GM18505 (cell line): ENCODE measurements around the gene NAXD.
"Not testable (repeated sequence)": the region's sequence is repeated elsewhere in the genome, so short reads cannot be mapped to it uniquely, and the experiment has no call there.

ENCODE experiments used
- ATAC-seq: cut with Tn5 transposase; IDR thresholded peaks from one replicate; pipeline ENCODE4 v1.9.1; 2021; ENCODE audit not compliant: unreplicated experiment
- POLR2A ChIP-seq: IDR thresholded peaks from 4 replicates; pipeline ENCODE4 v1.6.1; 2011; ENCODE audit warnings: borderline replicate concordance; ENCODE audit not compliant: insufficient read depth, insufficient read length; ENCODE audit errors: extremely low read depth

The NAXD gene

DNA sequence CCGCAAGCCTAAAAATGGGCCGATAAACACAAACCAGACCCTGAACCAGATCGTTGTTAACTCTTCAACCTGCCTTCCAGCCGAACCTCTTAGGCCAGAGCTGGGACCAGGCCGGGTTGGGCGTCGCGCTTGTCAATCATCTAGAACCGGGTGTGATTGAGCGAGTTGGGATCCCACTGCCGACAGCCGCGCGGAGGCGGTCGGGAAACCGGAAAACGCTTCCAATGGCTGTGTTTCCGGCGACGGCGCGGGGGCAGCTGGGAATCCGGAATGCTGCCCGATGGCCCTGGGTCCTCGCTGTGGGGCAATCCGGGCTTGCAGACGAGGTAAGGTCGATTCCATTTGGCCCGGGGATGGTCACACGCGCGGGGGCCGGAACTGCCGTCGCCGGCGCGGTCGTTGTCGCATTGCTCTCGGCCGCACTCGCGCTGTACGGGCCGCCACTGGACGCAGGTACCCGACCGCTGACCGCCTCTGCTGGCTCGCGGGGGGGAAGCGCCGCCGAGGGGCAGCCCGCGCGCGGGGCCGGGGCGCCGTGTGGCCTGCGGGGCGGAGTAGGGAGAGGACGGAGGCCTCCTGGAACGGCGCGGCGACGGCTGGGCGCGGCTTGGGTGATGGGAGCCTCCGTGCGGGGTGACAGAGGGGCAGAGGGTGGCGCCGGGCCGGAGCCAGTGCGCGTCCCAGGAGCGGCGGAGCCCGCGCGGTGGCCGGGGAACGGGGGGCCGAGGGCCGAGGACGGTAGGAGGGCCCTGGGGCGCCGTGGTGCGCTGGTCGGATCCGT lies at the start of gene NAXD:
TSS of gene NAXD (plus strand) at position 224 of the 781 bp plus-strand sequence. CDS start at position 281, 57 bp downstream.
- ATAC-seq, result peak; percentile 69
- peak; percentile 71 for TF ChIP-seq POLR2A

DNA sequence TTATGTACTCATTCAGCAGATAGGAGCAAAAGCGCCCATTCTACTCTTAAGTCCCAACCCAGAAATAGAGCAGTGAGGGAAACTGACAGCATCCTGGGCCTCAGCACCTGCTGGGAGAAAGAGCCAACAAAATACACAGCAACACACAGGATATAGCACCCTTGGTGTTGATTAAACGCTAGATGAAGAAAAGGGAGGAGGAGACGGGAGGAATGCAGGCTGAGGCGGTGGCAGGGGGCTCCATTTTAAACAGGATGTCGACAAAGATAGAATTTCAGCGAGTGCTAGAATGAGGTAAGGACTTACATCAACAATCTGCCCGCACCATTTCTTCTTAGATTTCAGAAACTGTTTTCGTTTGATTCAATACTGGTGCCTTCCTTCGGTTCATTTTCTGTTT lies 49.2 kb upstream of the NAXD start:
- no peak for TF ChIP-seq POLR2A

GRCh38 chr13:110568612-110569011 lies 46.7 kb upstream of the NAXD start:
- ATAC-seq, result no peak
- TF ChIP-seq POLR2A, result no peak

More for the DNA sequence above, 49.2 kb upstream of the NAXD start:
- no peak for ATAC-seq

DNA sequence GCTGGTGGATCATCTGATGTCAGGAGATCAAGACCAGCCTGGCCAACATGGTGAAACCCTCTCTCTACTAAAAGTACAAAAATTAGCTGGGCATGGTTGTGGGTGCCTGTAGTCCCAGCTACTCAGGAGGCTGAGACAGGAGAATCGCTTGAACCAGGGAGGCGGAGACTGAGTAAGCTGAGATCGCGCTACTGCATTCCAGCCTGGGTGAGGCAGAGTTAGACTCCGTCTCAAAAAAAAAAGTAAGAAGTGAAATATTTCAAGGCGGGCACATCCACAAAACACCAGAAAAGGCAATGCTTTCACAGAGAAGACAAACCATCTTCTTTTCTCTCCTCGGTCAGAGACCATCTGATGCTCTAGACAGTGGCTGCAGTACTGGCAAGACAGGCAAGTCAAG lies 45.4 kb upstream of the NAXD start:
- not testable (repeated sequence) for ATAC-seq

GRCh38 chr13:110570886-110571285 lies 44.5 kb upstream of the NAXD start:
- TF ChIP-seq POLR2A, result no peak
- ATAC-seq, result no peak

GRCh38 chr13:110571896-110572777 lies 43.2 kb upstream of the NAXD start:
- no peak for ATAC-seq
- TF ChIP-seq POLR2A, result no peak

- TF ChIP-seq POLR2A, result no peak
- ATAC-seq, result no peak
Measured at GRCh38 chr13:110572778-110573118, 42.6 kb upstream of the NAXD start.

- TF ChIP-seq POLR2A, result no peak
- ATAC-seq, result no peak
Measured at GRCh38 chr13:110574161-110574560, 41.2 kb upstream of the NAXD start.

- ATAC-seq, result peak; percentile 81
- TF ChIP-seq POLR2A, result no peak
Measured at GRCh38 chr13:110575322-110576069, 39.8 kb upstream of the NAXD start.

DNA sequence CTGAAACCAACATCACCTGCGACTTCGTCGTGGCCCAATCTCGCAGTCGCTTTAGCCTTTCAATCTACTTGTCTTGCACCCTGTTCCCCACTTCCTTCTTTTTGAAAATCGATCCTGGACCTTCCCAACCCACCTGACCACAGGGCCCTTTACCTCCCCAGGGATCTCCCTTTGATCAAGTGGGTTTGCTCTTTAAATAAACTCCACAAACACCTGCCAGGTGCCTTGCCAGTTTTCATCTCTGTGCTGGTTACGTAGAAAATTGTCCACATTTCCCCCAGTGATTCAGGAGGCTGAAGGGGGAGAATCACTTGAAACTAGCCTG lies 39.3 kb upstream of the NAXD start:
- no peak for TF ChIP-seq POLR2A
- no peak for ATAC-seq

GRCh38 chr13:110576736-110577476 lies 38.4 kb upstream of the NAXD start:
- TF ChIP-seq POLR2A, result no peak
- no peak for ATAC-seq

GRCh38 chr13:110578363-110578762 lies 37.0 kb upstream of the NAXD start:
- no peak for ATAC-seq
- no peak for TF ChIP-seq POLR2A

GRCh38 chr13:110580800-110581199 lies 34.5 kb upstream of the NAXD start:
- ATAC-seq, result no peak
- TF ChIP-seq POLR2A, result no peak

DNA sequence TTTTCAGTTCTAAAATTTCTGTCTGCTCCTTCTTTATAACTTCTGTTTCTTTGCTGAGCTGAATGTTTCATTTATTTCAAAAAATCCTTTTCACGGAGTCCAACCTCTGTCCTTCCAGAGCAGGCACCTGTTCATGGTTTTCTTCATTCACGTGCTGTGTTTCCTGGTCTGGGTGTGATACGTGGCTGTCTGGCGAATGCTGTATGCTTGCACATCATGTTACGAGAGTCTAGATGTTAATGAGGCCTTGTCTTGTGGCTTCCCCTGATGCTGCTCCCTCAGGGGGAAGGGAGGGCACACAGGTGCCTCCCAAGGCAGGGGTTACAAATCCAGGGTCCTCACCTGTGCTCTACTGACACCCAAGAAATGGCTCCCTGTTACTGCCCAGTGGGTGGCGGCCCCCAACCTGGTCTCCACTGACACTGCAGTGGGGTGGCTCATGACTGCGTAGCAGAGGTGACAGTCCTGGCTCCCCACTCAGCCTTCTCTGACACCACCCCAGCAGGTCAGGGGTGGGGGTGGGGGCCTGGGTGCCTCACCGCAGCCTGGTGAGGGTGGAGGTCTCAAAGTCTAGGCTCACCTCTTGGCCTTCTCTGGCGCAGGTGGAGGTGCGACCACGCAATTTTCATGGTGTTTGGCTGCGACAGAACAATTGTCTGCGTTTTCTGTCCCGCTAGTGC lies 33.7 kb upstream of the NAXD start:
- ATAC-seq, result no peak
- TF ChIP-seq POLR2A, result no peak
